ENCODE data around the gene CHERP.
"Not testable (repeated sequence)": the region's sequence is repeated elsewhere in the genome, so short reads cannot be mapped to it uniquely, and the experiment has no call there.

The CHERP gene

DNA sequence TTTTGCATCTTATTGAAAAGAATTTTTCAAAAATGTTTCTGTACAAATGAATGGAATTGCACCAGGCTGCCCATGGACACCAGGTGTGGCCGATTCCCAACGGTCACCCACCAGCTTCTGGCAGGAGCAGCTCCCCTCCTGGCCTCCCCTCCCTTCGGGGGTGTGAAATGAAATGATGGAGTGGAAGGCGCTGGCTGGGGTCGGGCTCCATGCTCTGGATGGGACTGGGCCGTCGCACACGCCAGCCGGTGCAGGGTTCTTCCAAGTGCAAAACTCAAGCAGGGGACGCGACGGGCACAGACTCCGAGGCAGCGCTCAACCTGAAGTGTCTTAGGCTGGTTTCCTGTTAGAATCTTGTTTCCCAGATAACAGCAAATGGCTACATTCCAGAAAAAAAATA is 24.2 kb downstream of the CHERP start:
- DNase-seq: peak; percentile 11

DNA sequence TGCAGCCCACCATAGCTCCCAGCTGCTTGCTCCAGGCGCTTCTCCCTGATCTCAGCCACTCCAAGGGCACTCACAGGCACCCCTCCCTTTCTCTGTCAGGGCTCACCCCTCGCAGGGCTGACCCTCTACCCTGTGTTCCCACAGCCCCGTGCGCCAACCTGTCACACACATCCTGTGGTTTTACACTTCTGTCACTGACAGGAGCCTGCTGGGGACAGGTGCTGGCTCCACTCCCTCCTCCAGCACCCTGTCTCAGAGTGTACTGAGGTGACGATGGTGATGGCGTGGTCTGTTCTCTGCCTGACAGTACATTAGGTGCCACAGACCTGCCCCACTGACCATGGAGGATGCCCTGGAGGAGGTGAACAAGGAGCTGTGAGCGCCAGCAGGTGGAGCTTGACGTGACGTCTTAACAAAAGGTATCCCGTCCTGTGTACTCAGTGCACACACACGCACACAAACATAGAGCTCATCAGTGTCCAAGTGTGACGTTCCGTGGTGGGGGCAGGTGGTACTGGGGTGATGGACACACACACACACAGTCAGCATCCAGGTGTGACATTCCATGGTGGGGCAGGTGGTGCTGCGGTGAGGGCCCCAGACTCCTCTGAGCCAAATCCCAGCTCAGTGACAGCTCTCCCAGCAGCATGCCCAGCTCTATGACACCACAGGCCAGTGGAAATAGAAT is 25.2 kb downstream of the CHERP start:
- peak; percentile 21 for DNase-seq

DNA sequence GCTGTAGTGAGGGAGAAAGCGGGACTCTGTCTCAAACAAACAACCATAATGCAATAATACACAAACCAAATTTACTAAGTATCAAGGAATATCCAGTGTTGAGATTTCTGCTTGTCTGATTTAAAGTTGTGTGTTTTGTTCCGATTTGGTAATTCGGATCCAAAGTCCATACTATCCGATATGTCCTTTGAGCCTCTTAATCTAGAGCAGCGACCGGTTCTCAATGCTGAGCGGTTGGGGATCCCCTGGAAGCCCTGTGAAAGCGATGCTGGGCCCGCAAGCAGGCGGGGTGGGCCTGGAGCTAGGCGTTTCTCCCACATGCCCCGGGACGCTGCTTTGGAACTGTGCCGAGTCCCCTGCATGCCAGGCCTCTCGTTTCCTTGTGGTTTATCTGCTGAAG is 25.9 kb downstream of the CHERP start:
- no peak for DNase-seq

DNA sequence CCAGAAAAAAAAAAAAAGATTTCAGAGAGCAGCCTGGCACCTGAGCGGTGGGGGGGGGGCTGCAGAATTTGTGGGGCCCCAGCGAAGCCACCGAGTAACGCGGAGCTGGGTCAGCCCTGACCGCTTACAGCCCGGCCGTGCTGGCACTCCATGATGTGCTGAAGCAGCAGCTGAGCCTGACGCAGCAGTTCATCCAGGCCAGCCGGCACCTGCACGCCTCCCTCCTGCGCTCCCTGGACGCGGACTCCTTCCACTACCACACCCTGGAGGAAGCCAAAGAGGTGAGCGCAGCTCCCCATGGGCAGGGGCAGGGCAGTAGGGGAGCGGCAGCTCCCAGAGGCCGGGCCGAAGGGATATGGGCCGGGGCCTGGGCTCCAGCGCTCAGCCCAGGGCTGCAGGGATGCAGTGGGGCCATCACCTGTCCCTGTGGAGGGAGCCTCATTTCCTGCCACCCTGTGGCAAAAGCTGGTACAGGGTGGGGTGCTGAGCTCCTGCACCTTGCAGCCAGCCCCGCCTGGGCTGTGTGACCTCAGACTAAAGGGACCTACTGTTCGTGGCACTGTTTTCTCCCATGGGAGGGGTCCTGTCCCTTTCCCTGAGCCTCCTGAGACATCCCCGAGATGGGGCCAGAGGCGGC is 27.7 kb downstream of the CHERP start:
- DNase-seq: no peak

DNA sequence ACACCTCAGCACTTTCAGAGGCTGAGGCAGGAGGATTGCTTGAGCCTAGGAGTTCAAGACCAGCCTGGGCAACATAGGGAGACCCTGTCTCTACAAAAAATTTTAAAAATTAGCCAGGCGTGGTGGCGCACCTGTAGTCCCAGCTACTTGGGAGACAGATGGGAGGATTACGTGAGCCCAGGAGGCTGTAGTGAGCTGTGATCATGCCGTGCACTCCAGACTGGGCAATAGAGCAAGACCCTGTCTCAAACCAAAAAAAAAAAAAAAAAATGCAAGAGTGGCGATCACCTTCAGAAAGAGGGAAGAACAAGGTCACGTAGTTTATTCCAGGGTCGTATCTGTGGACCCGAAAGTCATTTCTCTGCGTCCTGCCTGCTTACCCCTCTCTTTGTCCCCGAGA is 29.6 kb downstream of the CHERP start:
- DNase-seq: not testable (repeated sequence)

DNA sequence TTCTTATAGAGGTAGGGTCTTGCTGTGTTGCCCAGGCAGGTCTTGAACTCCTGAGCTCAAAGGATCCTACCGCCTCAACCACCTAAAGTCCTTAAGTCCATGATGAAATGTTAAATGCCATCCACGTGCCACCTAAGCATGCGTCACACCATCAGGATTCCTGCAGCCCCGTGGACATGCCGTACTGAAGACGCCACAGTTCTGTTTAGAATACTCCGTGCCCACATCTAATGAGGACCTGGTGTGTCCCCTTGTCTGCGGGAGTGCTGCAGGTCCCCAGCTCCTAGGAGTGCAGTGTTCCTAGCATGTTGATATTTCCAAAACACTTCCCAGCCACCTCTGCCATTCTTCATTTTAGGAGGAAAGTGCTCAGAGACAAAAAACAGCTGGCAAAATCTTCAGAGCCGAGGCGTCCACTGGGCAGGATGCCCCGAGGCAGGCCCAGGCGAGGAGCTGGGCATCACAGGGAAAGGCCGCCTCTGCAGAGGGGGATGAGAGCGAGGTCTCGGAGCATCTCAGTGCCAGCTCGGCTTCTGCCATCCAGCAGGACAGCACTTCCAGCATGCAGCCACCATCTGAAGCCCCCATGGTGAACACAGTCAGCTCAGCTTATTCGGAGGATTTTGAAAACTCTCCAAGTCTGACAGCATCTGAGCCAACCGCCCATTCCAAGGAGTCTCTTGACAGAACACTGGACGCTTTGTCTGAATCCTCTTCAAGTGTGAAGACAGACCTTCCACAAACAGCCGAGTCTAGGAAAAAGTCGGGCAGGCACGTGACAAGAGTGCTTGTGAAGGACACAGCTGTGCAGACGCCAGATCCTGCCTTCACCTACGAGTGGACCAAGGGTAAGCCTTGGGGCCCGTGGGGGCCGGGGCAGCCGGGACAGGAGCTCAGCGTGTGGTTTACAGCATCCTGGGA is 32.8 kb downstream of the CHERP start:
- no peak for DNase-seq

DNA sequence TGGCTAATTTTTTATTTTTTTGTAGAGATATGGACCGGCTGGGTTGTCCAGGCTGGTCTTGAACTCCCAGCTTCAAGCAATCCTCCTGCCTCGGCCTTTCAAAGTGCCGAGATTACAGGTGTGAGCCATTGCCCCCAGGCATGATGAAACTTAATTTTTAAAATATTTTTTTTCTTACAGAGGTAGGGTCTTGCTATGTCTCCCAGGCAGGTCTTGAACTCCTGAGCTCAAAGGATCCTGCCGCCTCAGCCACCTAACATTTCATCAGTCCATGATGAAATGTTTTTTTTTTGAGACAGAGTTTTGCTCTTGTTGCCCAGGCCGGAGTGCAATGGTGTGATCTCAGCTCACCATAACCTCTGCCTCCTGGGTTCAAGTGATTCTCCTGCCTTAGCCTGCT is 33.7 kb downstream of the CHERP start:
- DNase-seq: no peak

DNA sequence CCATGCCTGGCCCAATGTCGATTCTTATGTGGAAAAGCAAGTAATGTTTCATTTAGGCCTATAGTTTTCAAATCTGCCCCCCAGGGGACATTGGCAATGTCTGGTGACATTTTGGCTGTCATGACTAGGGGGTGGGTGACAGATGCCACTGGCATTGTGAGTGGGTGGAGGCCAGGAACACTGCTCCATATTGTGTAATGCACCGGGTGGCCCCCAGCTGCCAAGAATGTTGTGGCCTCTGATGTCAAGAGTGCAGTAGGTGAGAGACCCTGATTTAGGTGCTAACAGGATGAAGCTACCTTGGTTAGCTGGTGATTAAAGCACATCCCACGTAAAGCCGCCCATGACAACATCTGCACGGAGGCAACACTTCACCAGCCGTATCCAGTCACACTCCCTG is 35.3 kb downstream of the CHERP start:
- DNase-seq: no peak

DNA sequence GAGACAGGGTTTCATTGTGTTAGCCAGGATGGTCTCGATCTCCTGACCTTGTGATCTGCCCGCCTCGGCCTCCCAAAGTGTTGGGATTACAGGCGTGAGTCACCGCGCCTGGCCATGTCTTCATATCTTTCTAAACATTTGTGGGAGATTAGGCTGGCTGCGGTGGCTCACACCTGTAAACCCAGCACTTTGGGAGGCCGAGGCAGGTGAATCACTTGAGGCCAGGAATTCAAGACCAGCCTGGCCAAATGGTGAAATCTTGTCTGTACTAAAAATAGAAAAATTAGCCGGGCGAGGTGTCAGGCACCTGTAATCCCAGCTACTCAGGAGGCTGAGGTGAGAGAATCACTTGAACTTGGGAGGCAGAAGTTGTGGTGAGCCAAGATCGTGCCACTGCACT is 36.1 kb downstream of the CHERP start:
- DNase-seq: not testable (repeated sequence)

DNA sequence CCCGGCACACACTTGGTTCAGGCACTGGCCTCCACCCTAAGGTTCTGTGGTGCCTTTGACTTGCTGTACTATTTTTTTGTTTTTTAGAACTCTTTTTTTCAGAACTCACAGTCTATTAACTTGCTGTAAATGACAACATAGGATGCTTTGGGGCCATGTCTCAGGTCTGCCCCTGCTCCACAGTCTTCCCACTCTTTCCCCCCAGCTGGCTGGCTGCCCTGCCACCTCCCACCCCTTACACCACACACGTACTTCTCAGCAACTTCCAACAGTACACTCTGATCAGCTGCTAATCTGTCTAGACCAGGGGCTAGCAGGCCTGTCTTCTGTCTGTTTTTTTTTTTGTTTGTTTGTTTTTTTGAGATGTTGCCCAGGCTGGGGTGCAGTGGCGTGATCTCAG is 38.0 kb downstream of the CHERP start:
- no peak for DNase-seq

DNA sequence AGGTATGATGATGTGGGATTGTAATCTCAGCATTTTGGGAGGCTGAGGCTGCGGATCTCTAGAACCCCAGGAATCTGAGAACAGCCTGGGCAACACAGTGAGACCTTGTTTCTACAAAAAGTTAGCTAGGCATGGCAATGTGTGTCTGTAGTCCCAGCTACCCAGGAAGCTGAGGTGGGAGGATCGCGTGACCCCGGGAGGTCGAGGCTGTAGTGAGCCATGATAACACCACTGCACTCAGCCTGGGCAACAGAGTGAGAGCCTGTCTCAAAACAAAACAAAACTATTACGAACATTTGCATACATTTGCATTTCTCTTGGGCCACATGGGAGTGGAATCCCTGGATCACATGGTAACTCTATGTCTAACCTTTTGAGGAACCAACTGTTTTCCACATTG is 44.4 kb downstream of the CHERP start:
- no peak for DNase-seq

DNA sequence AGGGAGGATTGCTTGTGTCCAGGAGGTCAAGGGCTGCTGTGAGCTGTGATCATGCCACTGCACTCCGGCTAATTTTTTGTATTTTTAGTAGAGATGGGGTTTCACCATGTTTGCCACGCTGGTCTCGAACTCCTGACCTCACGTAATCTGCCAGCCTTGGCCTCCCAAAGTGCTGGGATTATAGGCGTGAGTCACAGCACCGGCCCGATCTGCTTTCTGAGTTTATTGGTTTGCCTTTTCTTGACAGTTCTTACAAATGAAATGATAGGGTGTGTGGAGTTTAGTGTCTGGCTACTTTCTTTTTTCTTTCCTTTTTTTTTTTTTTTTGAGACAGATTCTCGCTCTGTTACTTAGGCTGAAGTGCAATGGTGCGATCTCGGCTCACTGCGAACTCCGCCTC is 45.2 kb downstream of the CHERP start:
- no peak for DNase-seq

DNA sequence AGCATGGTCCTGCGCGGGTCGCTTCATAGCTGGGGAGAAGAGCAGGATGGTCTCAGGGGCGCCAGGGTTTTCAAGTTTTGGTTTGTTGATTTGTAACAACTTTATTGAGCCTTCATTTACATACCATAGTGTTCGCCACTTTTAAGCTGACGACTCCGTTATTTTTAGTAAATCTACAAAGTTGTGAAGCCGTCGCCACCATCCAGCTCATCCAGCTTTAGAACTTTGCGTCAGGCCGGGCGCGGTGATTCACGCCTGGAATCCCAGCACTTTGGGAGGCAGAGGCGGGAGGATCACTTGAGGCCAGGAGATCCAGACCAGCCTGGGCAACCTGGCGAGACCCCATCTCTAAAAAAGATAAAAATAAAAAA is 45.6 kb downstream of the CHERP start:
- no peak for DNase-seq

DNA sequence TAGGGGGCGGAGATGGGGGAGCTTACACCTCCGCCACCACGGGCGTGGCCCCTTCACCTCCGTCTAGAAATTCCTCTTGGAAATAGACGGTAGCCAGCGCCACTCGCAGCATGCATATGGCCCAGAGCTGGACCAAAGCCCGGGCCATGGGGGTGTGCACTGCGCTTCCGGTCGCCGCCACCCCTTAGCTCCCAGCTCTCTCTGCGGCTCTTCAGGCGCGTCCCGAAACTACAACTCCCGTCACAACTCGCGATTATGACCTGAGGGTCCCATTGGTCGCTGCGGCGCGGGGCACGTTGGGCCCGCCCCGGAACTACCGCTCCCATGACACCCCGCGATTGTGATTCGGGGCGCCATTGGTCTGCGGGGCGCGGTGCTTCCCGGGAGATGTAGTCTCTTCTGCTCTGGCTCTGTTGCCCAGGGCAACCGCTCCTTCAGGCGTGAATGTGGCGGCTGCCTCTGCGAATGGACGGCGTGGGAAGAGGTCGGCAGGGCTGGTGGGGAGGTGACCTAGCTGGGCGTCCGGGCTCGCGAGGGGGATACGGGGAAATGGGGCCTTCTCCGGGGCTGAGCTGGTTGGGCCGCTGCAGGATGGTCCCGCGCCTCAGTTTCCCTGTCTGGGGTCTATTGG is 46.1 kb downstream of the CHERP start, which contains the start of the genes C19orf44 and CALR3:
TSS of gene C19orf44 (plus strand) at position 413 of the 631 bp plus-strand sequence. CDS start 4,399 bp downstream, outside the sequence.
TSS of gene CALR3 (minus strand) at position 186 of the 631 bp plus-strand sequence. CDS start at position 148, 38 bp downstream.
- peak; percentile 47 for DNase-seq

DNA sequence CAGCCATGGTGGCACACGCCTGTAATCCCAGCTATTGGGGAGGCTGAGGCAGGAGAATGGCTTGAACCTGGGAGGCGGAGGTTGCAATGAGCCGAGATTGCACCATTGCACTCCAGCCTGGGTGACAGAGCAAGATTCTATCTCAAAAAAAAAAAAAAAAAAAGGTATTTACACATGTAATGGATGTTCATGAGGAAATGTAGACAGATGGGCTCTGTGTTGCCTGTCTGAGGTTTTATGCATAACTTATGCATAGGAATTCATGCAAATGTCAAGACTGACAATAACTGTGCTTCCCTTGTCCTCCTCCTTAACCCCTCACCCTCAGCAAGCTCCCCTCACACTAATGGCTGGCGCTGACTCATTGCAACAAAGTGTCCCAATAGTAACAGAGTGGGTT is 55.8 kb downstream of the CHERP start:
- not testable (repeated sequence) for DNase-seq

DNA sequence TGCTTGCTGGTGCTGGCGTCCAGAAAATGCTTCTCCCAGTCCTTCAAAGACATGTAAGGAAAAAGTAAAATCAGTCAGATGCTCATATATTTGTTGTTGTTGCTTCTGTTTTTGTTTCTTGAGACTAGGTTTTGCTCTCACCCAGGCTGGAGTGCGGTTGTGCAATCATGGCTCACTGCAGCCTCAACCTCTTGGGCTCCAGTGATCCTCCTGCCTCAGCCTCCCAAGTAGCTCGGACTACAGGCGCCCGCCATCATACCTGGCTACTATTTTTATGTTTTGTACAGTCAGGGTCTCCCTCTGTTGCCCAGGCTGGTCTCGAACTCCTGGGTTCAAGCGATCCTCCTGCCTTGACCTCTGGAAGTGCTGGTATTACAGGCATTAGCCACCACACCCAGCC is 59.5 kb downstream of the CHERP start:
- DNase-seq: no peak

DNA sequence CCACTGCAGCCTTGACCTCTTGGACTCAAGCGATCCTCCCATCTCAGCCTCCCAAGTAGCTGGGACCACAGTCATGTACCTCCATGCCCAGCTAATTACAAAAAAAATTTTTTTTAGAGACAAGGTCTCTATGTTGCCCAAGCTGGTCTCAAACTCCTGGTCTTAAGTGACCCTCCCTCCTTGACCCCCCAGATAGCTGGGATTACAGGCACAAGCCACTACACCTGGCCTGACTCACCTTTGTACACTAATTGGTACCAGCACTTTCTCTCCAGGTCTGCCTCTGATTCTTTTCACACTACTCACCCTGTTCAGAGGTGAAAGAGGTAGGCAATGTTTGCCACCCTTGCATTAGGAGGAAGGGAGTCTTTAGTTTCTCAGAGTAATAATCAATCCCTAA is 64.9 kb downstream of the CHERP start:
- DNase-seq: no peak

DNA sequence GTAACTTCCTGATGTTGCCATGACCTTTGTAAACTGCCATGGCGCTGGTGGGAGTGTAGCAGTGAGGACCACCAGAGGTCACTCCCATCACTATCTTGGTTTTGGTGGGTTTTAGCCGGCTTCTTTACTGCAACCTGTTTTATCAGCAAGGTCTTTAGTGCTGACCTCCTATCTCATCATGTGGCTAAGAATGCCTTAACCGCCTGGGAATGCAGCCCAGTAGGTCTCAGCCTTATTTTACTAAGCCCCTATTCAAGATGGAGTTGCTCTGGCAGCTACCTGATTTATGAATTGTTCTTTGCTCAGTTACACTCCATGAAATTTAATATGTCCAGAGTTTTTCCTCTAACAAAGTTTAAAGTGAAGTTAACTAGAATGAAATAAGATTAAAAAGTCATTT is 65.8 kb downstream of the CHERP start:
- DNase-seq: no peak

DNA sequence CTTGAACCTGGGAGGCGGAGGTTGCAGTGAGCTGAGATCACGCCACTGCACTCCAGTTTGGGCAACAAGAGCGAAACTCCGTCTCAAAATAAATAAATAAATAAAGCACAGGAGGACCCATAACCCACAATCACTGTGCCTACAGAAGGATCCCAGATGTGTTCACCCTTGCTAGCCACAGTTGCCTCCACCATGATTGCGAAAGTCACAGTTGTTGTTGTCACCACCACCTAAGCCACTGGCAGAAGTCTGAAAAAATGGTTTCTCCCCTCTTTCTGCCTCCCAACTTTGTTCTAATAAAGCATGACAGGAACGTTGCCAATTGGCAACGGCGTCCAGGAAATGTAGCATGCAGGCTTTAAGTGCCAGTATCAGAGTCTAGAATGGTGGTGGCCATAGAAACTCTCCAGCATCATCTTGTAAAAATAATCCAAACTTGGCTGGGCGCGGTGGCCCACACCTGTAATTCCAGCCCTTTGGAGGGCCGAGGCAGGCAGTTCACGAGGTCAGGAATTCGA is 68.3 kb downstream of the CHERP start:
- DNase-seq: no peak

DNA sequence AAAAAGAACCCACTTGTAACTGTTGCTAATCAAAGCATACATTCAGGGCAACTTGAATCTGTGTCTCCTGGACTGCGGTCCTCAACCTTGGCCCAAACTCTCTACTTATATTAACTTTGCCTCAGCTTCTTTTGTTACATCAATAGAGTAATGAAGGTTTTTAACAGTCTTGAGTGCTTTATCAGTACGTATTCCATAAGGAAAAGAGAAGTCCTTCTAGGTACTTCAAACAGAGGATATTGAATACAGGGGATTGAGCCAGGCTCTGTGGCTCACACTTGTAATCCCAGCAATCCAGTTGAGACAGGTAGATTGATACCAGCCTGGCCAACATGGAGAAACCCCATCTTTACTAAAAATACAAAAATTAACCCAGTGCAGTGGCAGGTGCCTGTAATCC is 69.2 kb downstream of the CHERP start:
- DNase-seq: no peak

DNA sequence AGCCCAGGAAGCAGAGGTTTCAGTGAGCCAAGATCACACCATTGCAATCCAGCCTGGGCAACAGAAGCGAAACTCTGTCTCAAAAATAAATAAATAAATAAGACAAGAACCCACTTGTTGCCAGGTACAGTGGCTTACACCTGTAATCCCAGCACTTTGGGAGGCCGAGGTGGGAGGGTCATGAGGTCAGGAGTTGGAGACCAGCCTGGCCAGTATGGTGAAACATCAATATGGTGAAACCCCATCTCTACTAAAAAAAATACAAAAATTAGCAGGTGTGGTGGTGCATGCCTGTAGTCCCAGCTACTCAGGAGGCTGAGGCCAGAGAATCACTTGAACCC is 69.7 kb downstream of the CHERP start:
- DNase-seq: not testable (repeated sequence)

DNA sequence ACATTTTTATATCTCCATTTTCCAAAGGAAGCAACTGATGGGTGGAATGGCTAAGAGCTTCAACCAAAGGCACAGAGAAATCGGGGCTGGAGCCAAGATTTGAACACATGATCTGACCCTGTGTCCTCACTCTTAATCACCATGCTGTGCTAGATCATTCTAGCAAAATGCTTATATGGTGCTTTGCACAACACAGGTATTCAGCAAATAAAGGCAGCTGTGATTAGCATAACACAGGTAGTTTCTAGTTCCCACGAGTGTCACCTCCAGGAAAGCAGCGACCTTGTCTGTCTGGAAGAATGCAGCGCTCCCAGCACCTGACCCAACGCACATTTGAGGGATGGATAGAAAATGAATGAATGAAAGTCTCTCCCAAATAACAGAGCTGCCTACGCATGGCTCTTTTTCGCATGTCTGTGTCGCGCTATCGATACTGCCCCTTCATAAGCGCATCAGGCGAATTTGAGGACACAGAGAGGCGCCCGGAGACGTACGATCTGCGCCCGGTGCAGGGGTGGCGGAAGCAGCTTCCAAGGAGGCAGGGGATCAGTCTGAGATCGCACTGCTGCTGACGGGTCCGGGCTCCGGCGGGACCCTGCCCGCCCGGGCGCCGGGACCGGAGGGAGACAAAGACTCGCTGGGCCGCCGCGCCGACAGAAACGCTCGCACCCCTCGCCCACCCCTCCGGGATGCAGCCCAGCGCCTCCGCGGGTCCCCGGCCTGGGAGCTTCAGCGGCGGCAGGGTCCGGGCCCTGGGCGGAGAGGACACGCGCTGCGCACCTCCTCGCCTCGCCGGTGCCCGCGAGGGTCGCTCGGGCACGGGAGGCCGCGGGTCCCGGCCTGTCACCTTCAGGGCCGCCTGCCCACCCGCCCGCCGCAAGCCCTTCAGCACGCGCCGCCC is 71.1 kb downstream of the CHERP start:
- DNase-seq: peak; percentile 21

All from 8988T (cell line).